ENCODE measurements around the gene TRAPPC3L. TPM values are rescaled to one million over a fixed set of nuclear protein-coding genes. Genes with fewer than 3 reads are reported as not detected.

Gene TRAPPC3L
- total and polyA plus RNA-seq, 2 donors, result 0.05 to 0.42 TPM

DNA sequence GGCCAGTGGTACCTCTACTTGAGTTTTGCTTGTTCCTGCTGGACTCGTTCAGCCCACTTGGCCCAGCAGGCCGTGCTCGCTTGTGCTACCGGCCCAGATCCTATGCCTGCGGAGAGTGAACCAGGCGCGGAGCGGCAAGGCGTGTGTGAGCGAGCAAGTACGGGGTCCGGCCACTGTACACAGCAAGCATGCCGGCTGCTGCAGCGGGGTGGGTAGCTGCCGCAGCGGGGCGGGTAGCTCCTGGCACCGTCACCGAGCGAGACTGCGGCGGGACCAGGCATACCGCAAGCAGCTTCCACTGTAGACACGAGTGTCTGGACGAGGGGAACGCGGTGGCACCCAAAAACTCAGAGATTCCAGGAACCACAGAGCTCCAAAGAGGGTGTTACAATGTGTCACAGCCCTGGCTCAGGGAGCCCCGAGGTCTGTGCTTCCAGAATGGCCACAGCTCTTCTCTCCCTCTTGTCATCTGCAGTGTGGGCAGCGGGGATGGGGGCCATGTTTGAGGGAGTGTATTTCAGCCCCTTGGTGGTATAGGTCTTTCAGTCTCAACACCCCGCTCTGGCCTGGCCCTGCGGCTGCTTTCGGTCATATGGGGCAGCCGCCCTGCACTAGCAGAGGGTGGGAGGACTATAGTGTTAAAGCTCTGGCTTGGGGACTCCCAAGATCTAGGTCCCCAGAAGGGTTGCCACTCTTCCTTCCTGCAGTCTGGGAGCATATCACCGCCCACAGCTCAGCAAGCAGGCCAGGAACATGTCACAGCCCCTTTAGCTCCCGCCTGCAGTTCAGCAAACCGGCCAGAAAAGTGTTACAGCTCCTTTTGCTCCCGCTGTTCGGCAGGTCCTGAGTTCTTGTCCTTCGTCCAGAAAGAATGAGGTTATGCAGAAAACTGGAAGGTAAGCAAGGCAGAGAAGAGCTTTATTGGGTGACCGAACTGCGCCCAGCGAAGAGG, 19.7 kb upstream of the TRAPPC3L start:
- no peak for DNase-seq (ENCODE audit: extremely low spot score)
- no peak overlapping the region for H3K27ac ChIP-seq (ENCODE audit: low read depth)
- WGBS, result 47% methylated on average over 42 of the region's 42 CpGs
- H3K36me3 ChIP-seq (ENCODE audit: insufficient read depth), result no peaks in the 10 kb centered on the region
- H3K4me3 ChIP-seq (ENCODE audit: low read depth, low read length), result peak overlapping the region; percentile 23
- peaks cover 2% of the 10 kb centered on the region for H3K4me1 ChIP-seq (ENCODE audit: insufficient read depth)

DNA sequence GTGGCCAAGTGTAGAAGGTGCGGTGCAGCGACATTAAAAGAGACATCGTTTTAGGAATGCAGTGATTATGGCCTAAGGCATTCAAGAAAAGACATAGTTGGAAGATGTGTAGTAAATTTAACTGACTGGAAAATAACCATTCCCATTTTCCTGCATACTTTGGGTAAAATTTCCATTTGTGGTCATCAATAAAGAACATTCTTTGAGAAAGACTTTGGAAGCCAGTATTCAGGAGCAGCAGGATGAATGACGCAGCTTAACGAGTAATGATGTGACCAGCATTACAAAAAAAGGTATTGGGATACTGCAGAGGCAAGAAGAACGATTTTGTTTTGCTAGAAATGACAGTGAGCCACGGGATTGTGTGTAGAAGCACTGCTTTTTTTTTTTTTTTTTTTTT, 18.8 kb upstream of the TRAPPC3L start:
- Histone ChIP-seq H3K36me3 (ENCODE audit: insufficient read depth) (no peaks in the 10 kb centered on the region), H3K4me3 (ENCODE audit: low read depth, low read length) (no peak overlapping the region), H3K4me1 (ENCODE audit: insufficient read depth) (peaks cover 2% of the 10 kb centered on the region), H3K27ac (ENCODE audit: low read depth) (no peak overlapping the region)
- DNase-seq (ENCODE audit: extremely low spot score), result no peak
- 85% methylated on average over 7 of the region's 7 CpGs for WGBS

DNA sequence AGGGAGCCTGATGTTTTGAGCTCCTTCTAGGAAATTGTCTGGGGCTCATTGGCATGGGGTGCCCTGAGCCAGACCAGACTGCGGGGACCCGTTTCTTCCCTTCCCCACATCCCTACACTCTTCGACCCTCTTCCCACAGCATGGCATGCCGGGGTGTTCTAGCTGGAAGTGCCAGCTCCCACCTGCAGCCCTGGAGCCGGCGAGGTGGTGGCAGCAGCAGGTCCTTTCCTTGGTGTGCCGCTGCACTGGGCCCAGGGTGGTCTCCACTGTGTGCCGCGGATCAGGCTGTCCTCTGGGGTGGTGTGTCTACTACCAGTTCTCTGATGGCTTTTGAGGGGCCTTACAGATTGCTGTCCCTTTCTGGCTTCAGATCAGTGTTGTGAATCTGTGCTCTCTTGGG, 18.3 kb upstream of the TRAPPC3L start:
- Histone ChIP-seq H3K4me3 (ENCODE audit: low read depth, low read length) (no peak overlapping the region), H3K36me3 (ENCODE audit: insufficient read depth) (no peaks in the 10 kb centered on the region), H3K4me1 (ENCODE audit: insufficient read depth) (peaks cover 2% of the 10 kb centered on the region), H3K27ac (ENCODE audit: low read depth) (no peak overlapping the region)
- no peak for DNase-seq (ENCODE audit: extremely low spot score)
- 92% methylated on average over 9 of the region's 9 CpGs for WGBS

DNA sequence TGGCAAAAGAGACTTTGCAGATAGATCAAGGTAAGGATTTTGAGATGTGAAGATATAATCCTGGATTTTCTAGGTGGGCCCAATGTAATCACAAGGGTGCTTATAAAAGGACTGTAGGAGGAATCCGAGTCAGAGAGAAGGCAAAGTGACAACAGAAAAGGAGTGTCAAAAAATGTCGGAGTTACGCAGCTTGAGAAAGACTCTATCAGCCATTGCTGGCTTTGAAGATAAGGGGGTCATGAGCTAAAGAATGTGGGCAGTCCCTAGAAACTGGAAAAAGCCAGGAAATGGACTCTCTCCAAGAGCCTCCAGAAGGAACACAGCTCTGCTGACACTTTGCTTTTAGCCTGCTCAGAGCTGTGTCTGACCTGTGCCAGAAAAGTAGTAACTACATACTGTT, 17.1 kb upstream of the TRAPPC3L start:
- no peaks in the 10 kb centered on the region for H3K36me3 ChIP-seq (ENCODE audit: insufficient read depth)
- WGBS, result 31% methylated on average over 3 of the region's 3 CpGs
- no peak for DNase-seq (ENCODE audit: extremely low spot score)
- H3K4me1 ChIP-seq (ENCODE audit: insufficient read depth), result peaks cover 2% of the 10 kb centered on the region
- no peak overlapping the region for H3K27ac ChIP-seq (ENCODE audit: low read depth)
- H3K4me3 ChIP-seq (ENCODE audit: low read depth, low read length), result no peak overlapping the region

DNA sequence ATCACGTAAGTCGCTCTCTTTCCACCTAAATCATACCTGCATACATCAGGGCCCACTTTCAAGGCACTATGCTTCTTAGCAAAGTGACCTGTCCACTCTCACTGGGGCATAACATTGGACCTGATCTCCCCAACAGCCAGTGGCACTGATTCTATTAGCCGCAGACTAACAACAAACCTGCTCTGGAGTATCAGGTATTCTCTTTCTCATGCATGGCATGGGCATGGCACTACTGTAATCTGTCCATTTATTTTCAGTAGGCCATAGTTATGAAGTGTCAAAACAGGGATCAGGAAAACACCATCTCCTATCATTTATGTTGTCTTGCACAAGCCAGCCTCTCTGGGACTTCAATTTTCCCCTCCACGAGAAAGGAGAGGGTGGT, 16.5 kb upstream of the TRAPPC3L start:
- 87% methylated on average over 4 of the region's 4 CpGs for WGBS
- Histone ChIP-seq H3K27ac (ENCODE audit: low read depth) (no peak overlapping the region), H3K4me1 (ENCODE audit: insufficient read depth) (peaks cover 2% of the 10 kb centered on the region), H3K36me3 (ENCODE audit: insufficient read depth) (no peaks in the 10 kb centered on the region), H3K4me3 (ENCODE audit: low read depth, low read length) (no peak overlapping the region)
- DNase-seq (ENCODE audit: extremely low spot score), result no peak

DNA sequence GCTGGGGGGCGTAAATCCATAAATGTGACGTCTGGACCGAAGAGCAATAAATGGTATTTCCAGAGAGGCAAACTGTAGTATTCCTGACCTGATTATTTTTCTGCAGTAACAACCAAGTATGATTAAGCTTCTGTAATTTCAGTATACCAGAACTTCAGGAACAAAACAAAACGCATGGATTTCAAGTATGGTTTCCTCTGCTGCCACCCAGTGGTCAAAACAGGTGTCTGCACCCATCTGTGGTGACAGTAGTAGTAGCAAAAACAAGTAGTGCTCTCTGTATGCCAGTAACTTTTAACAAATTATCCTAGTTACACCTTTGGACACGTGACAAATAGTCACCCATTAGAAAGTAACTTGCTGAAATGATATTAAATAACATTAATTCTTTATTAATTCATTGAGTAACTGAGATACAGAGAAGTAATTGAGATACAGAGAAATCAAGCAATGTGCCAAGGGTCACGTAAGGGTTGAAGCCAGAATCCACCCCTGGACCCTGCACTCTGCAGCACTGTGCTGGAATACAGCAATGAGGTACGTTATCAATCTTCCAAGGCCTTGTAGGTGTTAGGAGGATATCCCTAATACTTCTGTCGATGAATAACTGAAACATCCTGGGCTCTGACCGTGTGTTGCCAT, 16.0 kb upstream of the TRAPPC3L start:
- H3K4me1 ChIP-seq (ENCODE audit: insufficient read depth), result peaks cover 2% of the 10 kb centered on the region
- no peaks in the 10 kb centered on the region for H3K36me3 ChIP-seq (ENCODE audit: insufficient read depth)
- 39% methylated on average over 9 of the region's 9 CpGs for WGBS
- no peak overlapping the region for H3K27ac ChIP-seq (ENCODE audit: low read depth)
- H3K4me3 ChIP-seq (ENCODE audit: low read depth, low read length), result no peak overlapping the region
- DNase-seq (ENCODE audit: extremely low spot score), result peak; percentile 52

DNA sequence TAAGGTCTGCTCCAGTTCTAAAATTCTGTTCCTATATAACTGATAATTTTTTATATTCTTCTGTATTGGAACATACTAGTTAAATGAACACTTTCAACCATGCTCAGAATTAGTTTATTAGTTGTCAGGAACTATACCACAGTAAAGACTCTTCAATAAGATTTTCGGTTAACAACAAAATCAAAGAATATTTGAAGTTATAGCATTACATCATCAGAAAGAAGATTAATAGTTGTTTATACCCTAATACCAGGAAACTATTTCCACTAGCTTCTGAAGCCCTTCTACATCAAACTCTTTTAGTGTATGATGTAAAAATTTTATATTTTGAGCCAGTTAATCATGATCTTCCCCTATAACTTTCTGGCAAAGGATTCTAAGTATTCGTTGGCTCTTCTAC, 14.6 kb upstream of the TRAPPC3L start:
- 50% methylated on average over 2 of the region's 2 CpGs for WGBS
- DNase-seq (ENCODE audit: extremely low spot score), result no peak
- no peak overlapping the region for H3K27ac ChIP-seq (ENCODE audit: low read depth)
- no peak overlapping the region for H3K4me3 ChIP-seq (ENCODE audit: low read depth, low read length)
- H3K4me1 ChIP-seq (ENCODE audit: insufficient read depth), result peaks cover 2% of the 10 kb centered on the region
- no peaks in the 10 kb centered on the region for H3K36me3 ChIP-seq (ENCODE audit: insufficient read depth)

DNA sequence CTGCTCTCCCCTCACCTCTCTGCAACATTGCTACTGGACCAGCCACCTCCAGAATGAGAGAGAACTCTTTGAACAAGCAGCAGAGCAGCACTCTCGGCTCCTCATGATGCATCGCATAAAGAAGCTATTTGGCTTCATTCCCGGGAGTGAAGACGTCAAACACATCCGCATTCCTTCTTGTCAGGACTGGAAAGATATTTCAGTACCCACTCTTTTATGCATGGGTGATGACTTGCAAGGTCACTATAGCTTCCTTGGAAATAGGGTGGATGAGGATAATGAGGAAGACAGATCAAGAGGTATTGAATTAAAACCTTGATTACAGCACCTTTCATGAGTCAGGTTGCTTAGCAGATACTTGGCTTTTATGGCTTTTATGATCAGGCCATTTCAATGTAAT, 12.4 kb upstream of the TRAPPC3L start:
- DNase-seq (ENCODE audit: extremely low spot score), result peak; percentile 43
- Histone ChIP-seq H3K27ac (ENCODE audit: low read depth) (no peak overlapping the region), H3K4me3 (ENCODE audit: low read depth, low read length) (no peak overlapping the region), H3K4me1 (ENCODE audit: insufficient read depth) (no peaks in the 10 kb centered on the region), H3K36me3 (ENCODE audit: insufficient read depth) (no peaks in the 10 kb centered on the region)
- 11% methylated on average over 5 of the region's 5 CpGs for WGBS

DNA sequence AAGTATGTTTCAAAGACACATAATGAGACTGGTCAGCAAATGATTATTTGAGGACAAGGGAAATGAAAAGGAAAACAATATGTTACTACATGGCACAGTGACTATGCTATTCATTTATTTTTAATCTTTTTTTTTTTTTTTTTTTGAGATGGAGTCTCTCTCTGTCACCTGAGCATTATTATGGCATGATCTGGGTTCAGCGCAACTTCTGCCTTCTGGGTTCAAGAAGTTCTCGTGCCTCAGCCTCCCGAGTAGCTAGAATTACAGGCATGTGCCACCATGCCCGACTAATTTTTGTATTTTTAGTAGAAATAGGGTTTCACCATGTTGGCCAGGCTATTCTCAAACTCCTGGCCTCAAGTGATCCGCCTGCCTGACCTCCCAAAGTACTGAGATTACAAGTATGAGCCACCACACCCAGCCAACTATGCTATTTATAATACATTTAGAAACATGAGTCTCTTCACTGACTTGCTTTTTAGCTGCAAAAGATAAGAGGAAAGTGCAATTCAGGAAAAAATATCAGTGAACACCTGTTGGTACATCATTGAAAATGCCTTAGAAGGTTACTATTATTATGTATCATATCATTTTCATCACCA, 11.4 kb upstream of the TRAPPC3L start:
- 88% methylated on average over 5 of the region's 5 CpGs for WGBS
- no peak for DNase-seq (ENCODE audit: extremely low spot score)
- no peak overlapping the region for H3K4me3 ChIP-seq (ENCODE audit: low read depth, low read length)
- H3K27ac ChIP-seq (ENCODE audit: low read depth), result no peak overlapping the region
- H3K36me3 ChIP-seq (ENCODE audit: insufficient read depth), result no peaks in the 10 kb centered on the region
- no peaks in the 10 kb centered on the region for H3K4me1 ChIP-seq (ENCODE audit: insufficient read depth)

DNA sequence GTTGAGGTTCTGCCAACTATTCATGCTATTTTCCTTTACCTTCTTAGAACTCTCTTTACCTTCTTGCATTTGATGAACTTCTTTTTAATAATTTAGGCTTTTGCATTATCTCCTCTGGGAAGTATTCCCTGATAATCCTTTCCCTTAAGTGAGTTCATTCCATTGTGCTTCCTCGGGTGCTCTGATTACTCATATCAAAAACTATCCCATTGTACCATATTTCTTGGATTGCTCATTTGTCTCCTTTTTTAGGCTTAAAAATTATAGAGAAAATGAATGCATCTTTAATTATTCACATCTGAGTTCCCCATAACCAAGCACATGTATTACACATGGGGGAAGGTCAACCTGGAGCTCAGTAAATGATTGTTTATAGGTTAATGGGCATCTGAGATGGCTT, 10.6 kb upstream of the TRAPPC3L start:
- no peak overlapping the region for H3K27ac ChIP-seq (ENCODE audit: low read depth)
- WGBS, result 61% methylated on average over 1 of the region's 1 CpG
- DNase-seq (ENCODE audit: extremely low spot score), result no peak
- H3K4me3 ChIP-seq (ENCODE audit: low read depth, low read length), result no peak overlapping the region
- H3K4me1 ChIP-seq (ENCODE audit: insufficient read depth), result no peaks in the 10 kb centered on the region
- no peaks in the 10 kb centered on the region for H3K36me3 ChIP-seq (ENCODE audit: insufficient read depth)

DNA sequence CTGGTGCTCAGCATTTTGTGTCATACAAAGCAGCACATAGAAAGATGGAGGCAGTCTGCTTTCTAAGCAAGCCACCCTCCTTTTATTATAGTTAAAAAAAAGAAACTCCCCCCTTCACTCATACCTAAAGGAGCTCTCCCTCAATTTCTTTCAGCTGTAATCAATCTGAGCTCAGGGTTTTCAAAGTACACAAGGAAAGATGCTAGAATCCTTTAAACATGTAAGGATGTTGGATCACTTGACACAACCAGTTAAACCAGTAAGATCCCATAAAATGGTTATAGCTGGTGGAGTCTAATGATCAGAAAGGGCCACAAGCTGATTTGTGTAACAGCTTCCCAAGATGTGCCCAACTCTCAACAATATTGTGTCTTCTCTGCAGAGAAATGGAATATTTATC, 8.0 kb upstream of the TRAPPC3L start, which contains the start of gene CALHM4:
Gene CALHM4 (plus strand): TSS at position 301 of the 400 bp plus-strand sequence. CDS start 43 bp downstream, at position 344.
- no peak for DNase-seq (ENCODE audit: extremely low spot score)
- Histone ChIP-seq H3K4me3 (ENCODE audit: low read depth, low read length) (no peak within 1 kb of the TSS), H3K27ac (ENCODE audit: low read depth) (no peak within 1 kb of the TSS), H3K36me3 (ENCODE audit: insufficient read depth) (no peaks in the 10 kb centered on the region), H3K4me1 (ENCODE audit: insufficient read depth) (no peaks in the 10 kb centered on the region)

DNA sequence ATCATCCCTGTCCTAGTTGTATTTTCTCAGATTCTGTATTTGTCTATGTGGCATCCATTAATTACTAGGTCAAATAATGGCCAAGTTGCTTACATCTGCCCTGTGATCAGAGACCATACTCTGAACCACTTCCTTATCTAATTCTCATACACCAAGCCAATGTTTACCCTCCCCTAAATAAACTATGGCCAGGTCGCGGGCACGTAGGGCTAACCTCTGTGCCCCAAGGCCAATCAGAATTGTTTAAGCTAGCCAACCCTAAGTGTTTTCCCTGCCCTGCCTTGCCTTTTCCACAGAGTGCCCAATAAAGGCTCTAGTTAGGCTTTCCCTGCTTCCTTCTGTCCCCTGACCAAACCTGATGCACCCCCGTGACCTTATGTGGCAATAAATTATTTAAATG, 5.3 kb upstream of the TRAPPC3L start:
- Histone ChIP-seq H3K27ac (ENCODE audit: low read depth) (no peak overlapping the region), H3K4me1 (ENCODE audit: insufficient read depth) (no peaks in the 10 kb centered on the region), H3K4me3 (ENCODE audit: low read depth, low read length) (no peak overlapping the region), H3K36me3 (ENCODE audit: insufficient read depth) (no peaks in the 10 kb centered on the region)
- 48% methylated on average over 4 of the region's 4 CpGs for WGBS
- no peak for DNase-seq (ENCODE audit: extremely low spot score)

DNA sequence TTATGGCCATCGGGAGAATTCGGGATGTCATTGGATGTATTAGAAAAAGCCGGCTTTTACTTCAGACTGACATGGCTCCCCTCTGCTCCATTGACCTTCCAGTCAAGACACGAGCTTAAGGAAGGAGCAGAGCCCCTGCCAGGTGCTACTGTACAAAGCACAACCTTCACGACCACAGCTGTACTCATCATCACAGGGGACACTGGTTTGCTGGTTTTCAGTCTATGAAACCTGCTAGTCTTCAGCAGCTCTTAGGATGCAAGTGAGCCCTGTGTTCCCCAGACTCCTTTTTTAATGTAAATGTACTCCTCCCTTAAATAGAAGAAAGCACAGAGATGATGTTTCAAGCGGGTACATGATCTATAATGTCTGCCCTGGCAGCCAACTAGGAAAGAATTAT, 1.9 kb upstream of the TRAPPC3L start:
- Histone ChIP-seq H3K4me3 (ENCODE audit: low read depth, low read length) (no peak overlapping the region), H3K36me3 (ENCODE audit: insufficient read depth) (no peaks in the 10 kb centered on the region), H3K4me1 (ENCODE audit: insufficient read depth) (no peaks in the 10 kb centered on the region), H3K27ac (ENCODE audit: low read depth) (no peak overlapping the region)
- WGBS, result 82% methylated on average over 6 of the region's 6 CpGs
- DNase-seq (ENCODE audit: extremely low spot score), result no peak

DNA sequence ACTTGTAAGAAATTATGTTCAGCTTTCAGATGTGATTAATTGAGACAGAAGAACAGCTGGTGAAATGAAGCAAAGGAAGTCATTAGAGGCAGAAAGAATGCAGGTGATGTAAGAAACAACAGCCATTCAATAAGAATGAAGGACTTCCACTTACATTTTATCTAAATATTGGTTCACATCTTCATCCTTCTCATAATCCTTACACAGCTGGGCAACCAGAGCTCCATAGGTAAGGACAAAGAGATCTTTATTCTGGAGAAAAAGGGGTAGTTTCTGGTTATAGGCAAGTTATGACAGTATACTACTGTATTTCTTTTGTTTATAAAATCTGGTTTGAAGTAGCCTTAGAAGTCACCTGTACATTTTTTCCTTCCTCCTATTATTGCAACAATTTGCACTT, 2.3 kb downstream of the TRAPPC3L start:
- no peaks in the 10 kb centered on the region for H3K36me3 ChIP-seq (ENCODE audit: insufficient read depth)
- no peak for DNase-seq (ENCODE audit: extremely low spot score)
- H3K27ac ChIP-seq (ENCODE audit: low read depth), result no peak overlapping the region
- H3K4me3 ChIP-seq (ENCODE audit: low read depth, low read length), result no peak overlapping the region
- H3K4me1 ChIP-seq (ENCODE audit: insufficient read depth), result no peaks in the 10 kb centered on the region
